WTC11 (cell line): ENCODE data around the gene KIF27.
"Not testable (repeated sequence)": the region's sequence is repeated elsewhere in the genome, so short reads cannot be mapped to it uniquely, and the experiment has no call there.

Source experiments
- CREM ChIP-seq: sonication (generic); formaldehyde crosslinking; IDR thresholded peaks from 2 replicates; pipeline ENCODE4 v1.8.1; 2022; ENCODE audit warnings: mild to moderate bottlenecking, missing genetic modification reagents, moderate library complexity
- CTCF ChIP-seq: fragments of 200-600 bp; IDR thresholded peaks from 2 replicates; pipeline ENCODE4 v1.8.0; 2022; ENCODE audit warnings: antibody characterized with exemption
- E2F5 ChIP-seq: sonication (generic); formaldehyde crosslinking; IDR thresholded peaks from 2 replicates; pipeline ENCODE4 v1.8.1; 2022; ENCODE audit warnings: mild to moderate bottlenecking, moderate library complexity, missing genetic modification reagents
- ESRRA ChIP-seq: sonication (generic); formaldehyde crosslinking; IDR thresholded peaks from 2 replicates; pipeline ENCODE4 v1.8.1; 2022; ENCODE audit warnings: mild to moderate bottlenecking, missing genetic modification reagents, borderline replicate concordance
- MAX ChIP-seq: sonication (generic); formaldehyde crosslinking; IDR thresholded peaks from 2 replicates; pipeline ENCODE4 v1.8.0; 2022; ENCODE audit warnings: mild to moderate bottlenecking, missing genetic modification reagents
- NFE2L1 ChIP-seq: sonication (generic); formaldehyde crosslinking; IDR thresholded peaks from 2 replicates; pipeline ENCODE4 v1.8.1; 2023; ENCODE audit warnings: missing genetic modification reagents
- SMAD4 ChIP-seq: sonication (generic); formaldehyde crosslinking; IDR thresholded peaks from 2 replicates; pipeline ENCODE4 v1.8.0; 2022; ENCODE audit warnings: mild to moderate bottlenecking, missing genetic modification reagents
- TEAD4 ChIP-seq: sonication (generic); formaldehyde crosslinking; IDR thresholded peaks from 2 replicates; pipeline ENCODE4 v1.8.0; 2022; ENCODE audit warnings: mild to moderate bottlenecking, missing genetic modification reagents

- TF ChIP-seq TEAD4 (CRISPR knock-in tag); CTCF; NFE2L1 (CRISPR knock-in tag); MAX (CRISPR knock-in tag); SMAD4 (CRISPR knock-in tag); E2F5; CREM (CRISPR knock-in tag); ESRRA (CRISPR knock-in tag): not testable (repeated sequence)
These were observed 106.1 kb downstream of the KIF27 start for GRCh38 chr9:83815120-83815519.
